B cell (primary cell): ENCODE data around the gene FBXO11.

Experiments used
- EZH2 ChIP-seq: IDR thresholded peaks from 2 replicates; pipeline ENCODE4 v1.6.1; 2012; ENCODE audit warnings: borderline replicate concordance, low read depth, mild to moderate bottlenecking, moderate library complexity, low read length; ENCODE audit not compliant: insufficient read depth, poor library complexity, severe bottlenecking
- TF ChIP-seq, protein P1 (sequence below): fragments of 200-600 bp; IDR thresholded peaks from one replicate; pipeline ENCODE4 v1.8.0; 2022; ENCODE audit warnings: antibody characterized with exemption, mild to moderate bottlenecking

GRCh38 chr2:47782381-47782670, 124.0 kb downstream of the FBXO11 start:
- TF ChIP-seq, protein P1, sequence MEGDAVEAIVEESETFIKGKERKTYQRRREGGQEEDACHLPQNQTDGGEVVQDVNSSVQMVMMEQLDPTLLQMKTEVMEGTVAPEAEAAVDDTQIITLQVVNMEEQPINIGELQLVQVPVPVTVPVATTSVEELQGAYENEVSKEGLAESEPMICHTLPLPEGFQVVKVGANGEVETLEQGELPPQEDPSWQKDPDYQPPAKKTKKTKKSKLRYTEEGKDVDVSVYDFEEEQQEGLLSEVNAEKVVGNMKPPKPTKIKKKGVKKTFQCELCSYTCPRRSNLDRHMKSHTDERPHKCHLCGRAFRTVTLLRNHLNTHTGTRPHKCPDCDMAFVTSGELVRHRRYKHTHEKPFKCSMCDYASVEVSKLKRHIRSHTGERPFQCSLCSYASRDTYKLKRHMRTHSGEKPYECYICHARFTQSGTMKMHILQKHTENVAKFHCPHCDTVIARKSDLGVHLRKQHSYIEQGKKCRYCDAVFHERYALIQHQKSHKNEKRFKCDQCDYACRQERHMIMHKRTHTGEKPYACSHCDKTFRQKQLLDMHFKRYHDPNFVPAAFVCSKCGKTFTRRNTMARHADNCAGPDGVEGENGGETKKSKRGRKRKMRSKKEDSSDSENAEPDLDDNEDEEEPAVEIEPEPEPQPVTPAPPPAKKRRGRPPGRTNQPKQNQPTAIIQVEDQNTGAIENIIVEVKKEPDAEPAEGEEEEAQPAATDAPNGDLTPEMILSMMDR = no peak
- no peak for TF ChIP-seq EZH2
